Measurements from ENCODE around the gene EOGT.

The EOGT gene

GRCh38 chr3:68953816-68954444 lies 59.6 kb downstream of the EOGT start:
- H3K4me3 ChIP-seq (ENCODE audit: control insufficient read depth, low read depth, low read length): no peak overlapping the region
- DNase-seq (ENCODE audit: low read depth): no peak
- TF ChIP-seq, protein P1, sequence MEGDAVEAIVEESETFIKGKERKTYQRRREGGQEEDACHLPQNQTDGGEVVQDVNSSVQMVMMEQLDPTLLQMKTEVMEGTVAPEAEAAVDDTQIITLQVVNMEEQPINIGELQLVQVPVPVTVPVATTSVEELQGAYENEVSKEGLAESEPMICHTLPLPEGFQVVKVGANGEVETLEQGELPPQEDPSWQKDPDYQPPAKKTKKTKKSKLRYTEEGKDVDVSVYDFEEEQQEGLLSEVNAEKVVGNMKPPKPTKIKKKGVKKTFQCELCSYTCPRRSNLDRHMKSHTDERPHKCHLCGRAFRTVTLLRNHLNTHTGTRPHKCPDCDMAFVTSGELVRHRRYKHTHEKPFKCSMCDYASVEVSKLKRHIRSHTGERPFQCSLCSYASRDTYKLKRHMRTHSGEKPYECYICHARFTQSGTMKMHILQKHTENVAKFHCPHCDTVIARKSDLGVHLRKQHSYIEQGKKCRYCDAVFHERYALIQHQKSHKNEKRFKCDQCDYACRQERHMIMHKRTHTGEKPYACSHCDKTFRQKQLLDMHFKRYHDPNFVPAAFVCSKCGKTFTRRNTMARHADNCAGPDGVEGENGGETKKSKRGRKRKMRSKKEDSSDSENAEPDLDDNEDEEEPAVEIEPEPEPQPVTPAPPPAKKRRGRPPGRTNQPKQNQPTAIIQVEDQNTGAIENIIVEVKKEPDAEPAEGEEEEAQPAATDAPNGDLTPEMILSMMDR (conservative IDR thresholded peaks at IDR 0.05; ENCODE audit: control insufficient read depth, insufficient read depth, low read depth, low read length): no peak

DNA sequence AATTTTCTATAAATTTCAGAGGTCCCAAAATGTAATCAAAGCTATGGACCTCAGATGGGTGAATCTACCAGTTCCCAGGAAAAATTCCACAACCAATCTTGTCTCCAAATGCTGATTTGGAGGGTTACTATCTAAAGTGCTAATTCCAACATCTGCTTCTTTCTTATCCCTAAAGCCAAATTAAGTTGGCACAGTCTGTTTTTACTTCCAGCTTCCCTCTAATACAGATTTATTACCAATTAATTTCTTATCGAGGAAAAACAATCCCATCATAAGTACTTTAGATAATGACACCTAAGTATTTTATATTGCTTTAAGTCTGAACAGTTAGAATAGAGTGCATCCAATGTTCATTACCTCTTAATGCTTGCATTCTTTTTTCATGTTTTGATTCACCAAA lies 68.3 kb downstream of the EOGT start:
- TF ChIP-seq, protein P1 (conservative IDR thresholded peaks at IDR 0.05; ENCODE audit: control insufficient read depth, insufficient read depth, low read depth, low read length): no peak
- DNase-seq (ENCODE audit: low read depth): no peak

DNA sequence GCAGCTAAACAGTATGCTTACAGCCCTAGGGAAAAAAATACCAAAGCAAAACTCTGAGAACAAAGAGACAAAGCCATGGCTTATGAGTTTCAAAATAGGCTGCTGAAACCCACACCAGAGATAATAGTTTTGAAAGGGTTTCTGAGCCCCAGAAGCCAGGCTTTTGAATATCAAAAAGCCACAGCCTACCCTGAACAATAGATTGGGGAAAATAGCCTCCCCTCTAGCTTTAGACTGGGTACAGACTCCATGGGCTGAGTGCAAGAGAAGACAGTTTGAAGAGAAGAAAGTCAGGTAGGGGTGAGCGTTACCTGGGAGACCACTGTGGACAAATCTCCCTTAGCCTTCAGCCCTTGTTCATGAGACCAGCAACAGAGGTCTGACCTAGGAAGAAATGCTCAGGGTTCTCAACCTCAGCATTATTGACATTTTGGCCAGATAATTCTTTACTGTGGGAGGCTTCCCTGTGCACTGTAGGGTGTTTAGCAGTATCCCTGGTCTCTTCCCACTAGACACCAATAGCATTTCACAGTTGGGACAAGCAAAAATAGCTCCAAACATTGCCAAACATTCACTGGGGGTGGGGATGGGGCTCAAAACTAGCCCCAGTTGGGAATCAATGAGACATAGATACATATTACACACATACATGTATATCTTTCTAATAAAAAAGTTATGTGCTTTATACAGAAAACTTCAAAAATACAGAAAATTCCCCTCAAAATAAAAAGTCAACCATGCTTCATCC lies 69.6 kb downstream of the EOGT start:
- DNase-seq (ENCODE audit: low read depth): no peak
- no peak overlapping the region for H3K4me3 ChIP-seq (ENCODE audit: control insufficient read depth, low read depth, low read length)
- TF ChIP-seq, protein P1 (conservative IDR thresholded peaks at IDR 0.05; ENCODE audit: control insufficient read depth, insufficient read depth, low read depth, low read length): no peak

More for the DNA sequence above, 68.3 kb downstream of the EOGT start:
- no peak overlapping the region for H3K4me3 ChIP-seq (ENCODE audit: control insufficient read depth, low read depth, low read length)

- H3K4me3 ChIP-seq (ENCODE audit: control insufficient read depth, low read depth, low read length): no peak overlapping the region
Observed at GRCh38 chr3:68941055-68941454, 72.4 kb downstream of the EOGT start.

DNA sequence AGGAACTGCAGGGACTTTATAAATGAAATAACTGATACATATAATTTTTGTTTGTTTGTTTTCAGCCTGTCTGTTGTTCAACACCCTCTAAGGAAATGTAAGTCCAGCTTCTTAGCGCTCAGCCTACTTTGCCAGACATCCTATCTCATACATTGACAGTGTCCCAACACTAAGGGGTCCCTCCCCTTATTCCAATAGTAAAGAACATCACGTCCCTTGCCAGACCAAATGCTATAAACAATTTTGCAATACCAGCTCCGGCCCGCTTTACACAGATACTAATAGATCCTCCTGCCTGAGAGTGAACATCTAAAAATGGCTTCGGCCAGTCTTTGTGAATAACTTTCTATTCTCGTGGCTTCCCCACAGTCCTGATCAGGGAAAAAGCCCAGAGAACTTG lies 76.6 kb downstream of the EOGT start:
- TF ChIP-seq, protein P1 (conservative IDR thresholded peaks at IDR 0.05; ENCODE audit: control insufficient read depth, insufficient read depth, low read depth, low read length): no peak
- DNase-seq (ENCODE audit: low read depth): no peak
- H3K4me3 ChIP-seq (ENCODE audit: control insufficient read depth, low read depth, low read length): no peak overlapping the region

More at GRCh38 chr3:68941055-68941454, 72.4 kb downstream of the EOGT start:
- TF ChIP-seq, protein P1 (conservative IDR thresholded peaks at IDR 0.05; ENCODE audit: control insufficient read depth, insufficient read depth, low read depth, low read length): no peak
- DNase-seq (ENCODE audit: low read depth): no peak

DNA sequence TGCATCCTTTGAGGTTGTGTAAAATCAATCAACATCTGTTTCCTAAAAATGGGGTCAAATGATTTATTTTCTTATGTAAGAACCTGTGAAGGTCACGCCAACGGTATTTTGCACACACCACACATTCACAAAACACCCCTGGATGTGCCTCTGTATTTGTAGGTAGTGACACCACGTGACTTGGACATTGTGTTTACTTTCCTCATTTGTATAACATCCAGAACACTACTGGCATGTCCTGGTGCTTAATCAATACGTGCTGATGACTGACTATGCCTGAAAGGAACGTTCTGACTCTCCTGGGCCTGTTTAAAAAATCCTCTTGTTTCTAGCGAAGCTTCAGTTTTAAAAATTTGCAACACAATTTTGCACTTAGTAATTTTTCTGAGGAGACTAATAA lies 77.7 kb downstream of the EOGT start:
- DNase-seq (ENCODE audit: low read depth): no peak
- H3K4me3 ChIP-seq (ENCODE audit: control insufficient read depth, low read depth, low read length): no peak overlapping the region
- TF ChIP-seq, protein P1 (conservative IDR thresholded peaks at IDR 0.05; ENCODE audit: control insufficient read depth, insufficient read depth, low read depth, low read length): no peak
